ENCODE measurements around the gene PGM2. TPM values are rescaled to one million over a fixed set of nuclear protein-coding genes. Genes with fewer than 3 reads are reported as not detected.

Gene PGM2
- total RNA-seq, 2 donors from 2014 or later, result 40.2 to 41.5 TPM

GRCh38 chr4:37825968-37826294 lies 555 bp upstream of the PGM2 start:
- no peak for DNase-seq
- no peaks in the 10 kb centered on the region for H3K9me3 Mint-ChIP-seq
- no peaks in the 10 kb centered on the region for H3K27me3 Mint-ChIP-seq (ENCODE audit: low read depth)
- peak overlapping the region; percentile 88 to 94 for H3K4me3 Mint-ChIP-seq
- H3K27ac Mint-ChIP-seq, result peak overlapping the region; percentile 85
- peak in 1 of 2 donors; percentile 2 for ATAC-seq (replicated peaks in 1 of 2)
- H3K4me1 Mint-ChIP-seq (ENCODE audit: low read depth), result peaks cover 38% of the 10 kb centered on the region
- H3K36me3 Mint-ChIP-seq (ENCODE audit: insufficient read depth in 2 of 2), result peaks cover 9 to 19% of the 10 kb centered on the region in 2 donors

DNA sequence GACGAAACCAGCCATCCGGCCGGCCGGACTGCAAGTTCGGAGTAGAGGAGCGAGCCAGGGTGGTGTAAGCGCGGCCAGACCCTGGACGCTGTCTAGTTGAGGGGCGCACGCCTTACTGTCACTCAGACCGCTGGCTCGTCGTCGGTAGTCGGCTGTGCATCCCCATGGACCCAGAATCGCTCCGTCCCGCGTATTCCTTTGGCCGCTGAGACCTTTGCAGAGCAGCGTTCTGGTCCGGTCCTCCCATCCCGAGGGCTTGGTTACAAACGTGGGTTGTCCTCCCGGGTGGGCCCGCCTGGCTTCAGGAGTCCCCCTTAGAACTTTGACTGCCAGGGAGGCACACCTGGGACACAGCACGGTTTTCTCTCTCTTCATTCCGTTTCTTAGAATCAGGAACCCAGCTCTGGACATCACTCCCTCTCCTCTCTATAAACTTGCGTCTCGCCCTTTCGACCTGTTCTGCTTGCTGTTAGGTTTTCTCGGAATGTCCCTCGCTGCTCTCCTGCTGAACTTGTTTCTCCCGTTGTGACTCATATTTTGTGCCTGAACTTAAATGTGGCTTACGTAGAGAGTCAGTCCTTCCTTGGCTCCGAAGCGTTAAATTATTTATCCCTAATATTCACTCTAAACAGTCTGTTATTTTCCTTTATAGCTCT lies 672 bp downstream of the PGM2 start:
- no peaks in the 10 kb centered on the region for H3K27me3 Mint-ChIP-seq (ENCODE audit: low read depth)
- ATAC-seq (replicated peaks in 1 of 2) (peak; percentile 42 to 48), DNase-seq (peak; percentile 12 to 21)
- peak overlapping the region; percentile 95 for H3K27ac Mint-ChIP-seq
- H3K4me3 Mint-ChIP-seq, result peak overlapping the region; percentile 88 to 94
- H3K4me1 Mint-ChIP-seq (ENCODE audit: low read depth), result peaks cover 38% of the 10 kb centered on the region
- no peaks in the 10 kb centered on the region for H3K9me3 Mint-ChIP-seq
- peaks cover 13 to 28% of the 10 kb centered on the region in 2 donors for H3K36me3 Mint-ChIP-seq (ENCODE audit: insufficient read depth in 2 of 2)

DNA sequence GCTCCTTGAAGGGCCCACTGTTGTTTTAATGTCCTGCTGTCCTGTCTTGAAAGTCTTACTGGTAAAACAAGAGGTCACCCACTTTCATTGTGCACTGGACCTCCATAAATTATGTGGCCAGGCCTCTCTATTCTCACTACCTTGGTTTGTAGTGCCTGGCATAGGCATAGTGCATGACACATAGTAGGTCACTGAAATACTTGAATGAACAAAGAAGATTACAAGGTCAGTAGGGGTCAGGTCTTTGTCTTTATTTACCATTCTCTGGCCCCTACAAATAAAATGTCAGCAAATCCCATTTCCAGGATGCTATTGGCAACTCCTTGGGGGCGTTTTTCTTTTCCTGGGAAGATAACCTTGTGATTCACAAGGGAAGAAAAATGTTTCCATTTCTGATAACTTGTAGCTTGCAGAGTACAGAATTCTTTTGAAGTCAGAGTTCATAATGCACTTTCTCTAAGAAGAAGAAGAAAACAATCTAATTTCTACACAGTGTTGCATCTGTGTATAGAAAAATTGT lies 1.4 kb downstream of the PGM2 start:
- Mint-ChIP-seq H3K4me1 (ENCODE audit: low read depth) (peaks cover 38% of the 10 kb centered on the region), H3K27me3 (ENCODE audit: low read depth) (no peaks in the 10 kb centered on the region), H3K9me3 (no peaks in the 10 kb centered on the region), H3K36me3 (ENCODE audit: insufficient read depth in 2 of 2) (peaks cover 13 to 28% of the 10 kb centered on the region in 2 donors), H3K27ac (peak overlapping the region; percentile 95), H3K4me3 (peak overlapping the region; percentile 88 to 94)
- DNase-seq (no peak), ATAC-seq (replicated peaks in 1 of 2) (no peak)

DNA sequence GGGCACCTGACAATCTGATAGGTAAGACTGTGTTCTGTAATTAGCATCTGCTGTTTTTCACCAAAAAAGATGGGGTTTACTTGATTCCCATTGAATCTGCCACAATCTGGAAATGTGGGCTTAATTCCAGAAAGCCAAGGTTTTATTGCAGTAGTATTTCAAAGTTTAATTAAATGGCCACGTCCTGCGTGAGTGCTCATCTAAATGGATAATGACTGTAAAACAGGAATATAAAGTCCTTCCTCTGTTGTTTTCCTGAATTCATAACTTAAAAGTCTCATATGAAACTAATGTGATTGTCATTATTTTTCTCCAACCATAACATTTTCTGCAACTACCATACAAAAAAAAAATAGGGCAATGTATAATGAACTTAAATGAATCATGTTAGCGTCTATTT lies 2.4 kb downstream of the PGM2 start:
- H3K4me1 Mint-ChIP-seq (ENCODE audit: low read depth), result peaks cover 38% of the 10 kb centered on the region
- H3K27ac Mint-ChIP-seq, result no peak overlapping the region
- DNase-seq, result no peak
- H3K36me3 Mint-ChIP-seq (ENCODE audit: insufficient read depth in 2 of 2), result peaks cover 13 to 28% of the 10 kb centered on the region in 2 donors
- ATAC-seq (replicated peaks in 1 of 2), result no peak
- H3K4me3 Mint-ChIP-seq, result peak overlapping the region in 1 of 2 donors; percentile 53
- H3K27me3 Mint-ChIP-seq (ENCODE audit: low read depth), result no peaks in the 10 kb centered on the region
- H3K9me3 Mint-ChIP-seq, result no peaks in the 10 kb centered on the region

GRCh38 chr4:37830640-37831039 lies 4.2 kb downstream of the PGM2 start:
- H3K9me3 Mint-ChIP-seq, result no peaks in the 10 kb centered on the region
- H3K4me3 Mint-ChIP-seq, result no peak overlapping the region
- ATAC-seq (replicated peaks in 1 of 2) (no peak), DNase-seq (no peak)
- no peaks in the 10 kb centered on the region for H3K27me3 Mint-ChIP-seq (ENCODE audit: low read depth)
- no peak overlapping the region for H3K27ac Mint-ChIP-seq
- peaks cover 29% of the 10 kb centered on the region for H3K4me1 Mint-ChIP-seq (ENCODE audit: low read depth)
- H3K36me3 Mint-ChIP-seq (ENCODE audit: insufficient read depth in 2 of 2), result peaks cover 13 to 33% of the 10 kb centered on the region in 2 donors

DNA sequence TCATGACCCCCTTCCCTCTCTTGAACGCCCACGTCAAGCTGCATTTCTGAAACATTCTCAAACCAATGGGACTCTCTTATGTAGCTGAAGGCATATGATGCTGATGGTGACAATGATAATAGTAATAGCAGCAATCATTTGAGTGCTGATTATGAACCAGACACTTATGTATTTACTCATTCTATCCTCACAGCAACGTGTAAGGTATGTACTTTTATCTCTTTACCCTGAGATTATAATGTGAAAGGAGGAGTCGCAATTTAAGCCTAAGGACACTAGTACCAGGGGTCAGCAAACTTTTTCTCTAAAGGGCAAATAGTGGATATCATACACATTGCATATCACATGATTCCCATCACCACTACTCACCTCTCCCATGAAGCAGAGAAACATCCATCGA lies 8.5 kb downstream of the PGM2 start:
- Mint-ChIP-seq H3K4me3 (no peak overlapping the region), H3K9me3 (no peaks in the 10 kb centered on the region), H3K27me3 (ENCODE audit: low read depth) (no peaks in the 10 kb centered on the region), H3K27ac (no peak overlapping the region), H3K4me1 (ENCODE audit: low read depth) (peaks cover 23% of the 10 kb centered on the region), H3K36me3 (ENCODE audit: insufficient read depth in 2 of 2) (peaks cover 13 to 28% of the 10 kb centered on the region in 2 donors)
- DNase-seq (no peak), ATAC-seq (replicated peaks in 1 of 2) (no peak)

DNA sequence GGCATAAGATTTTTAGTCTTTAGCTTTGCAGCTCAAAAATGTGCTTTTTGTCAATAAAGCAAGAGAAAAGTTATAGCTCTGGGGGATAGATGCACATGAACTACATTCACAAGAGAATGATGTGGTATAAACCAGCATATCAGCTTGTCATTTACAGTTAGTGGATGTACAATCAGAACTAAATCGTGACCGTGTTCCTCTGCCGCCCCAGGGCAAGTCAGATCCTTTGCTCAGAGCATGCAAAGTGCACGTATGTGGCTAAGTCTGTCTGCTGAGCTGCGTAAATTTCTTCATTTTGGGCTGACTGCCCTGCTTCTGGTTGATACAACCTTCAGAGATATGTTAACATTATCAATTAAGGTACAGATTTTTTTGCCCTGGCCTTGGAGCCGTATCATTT lies 9.3 kb downstream of the PGM2 start:
- Mint-ChIP-seq H3K4me3 (no peak overlapping the region), H3K27me3 (ENCODE audit: low read depth) (no peaks in the 10 kb centered on the region), H3K9me3 (no peaks in the 10 kb centered on the region), H3K36me3 (ENCODE audit: insufficient read depth in 2 of 2) (peaks cover 6 to 21% of the 10 kb centered on the region in 2 donors), H3K27ac (no peak overlapping the region), H3K4me1 (ENCODE audit: low read depth) (peaks cover 23% of the 10 kb centered on the region)
- no peak for ATAC-seq (replicated peaks in 1 of 2)
- DNase-seq, result no peak

DNA sequence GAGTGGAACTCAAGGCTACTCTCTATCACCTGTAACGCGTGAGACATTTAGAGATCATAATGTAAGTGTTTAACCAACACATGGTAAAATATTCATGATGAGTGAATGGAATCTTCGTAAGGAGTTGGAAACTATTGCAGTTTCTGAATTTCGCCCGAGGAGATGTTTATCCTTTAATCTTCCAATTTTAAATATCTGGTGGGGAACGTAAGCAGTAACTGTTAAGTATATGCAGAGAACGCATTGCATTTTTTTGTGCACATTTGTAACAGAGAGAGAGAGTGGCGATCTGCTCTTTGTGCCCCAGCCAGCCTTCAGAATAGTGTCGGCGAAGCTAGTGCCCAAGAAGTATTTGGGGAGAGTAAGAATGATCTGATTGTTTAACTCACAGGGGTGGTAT lies 9.8 kb downstream of the PGM2 start:
- Mint-ChIP-seq H3K9me3 (no peaks in the 10 kb centered on the region), H3K4me3 (no peak overlapping the region), H3K27ac (peak overlapping the region; percentile 48), H3K4me1 (ENCODE audit: low read depth) (peaks cover 23% of the 10 kb centered on the region), H3K27me3 (ENCODE audit: low read depth) (no peaks in the 10 kb centered on the region), H3K36me3 (ENCODE audit: insufficient read depth in 2 of 2) (peaks cover 6 to 18% of the 10 kb centered on the region in 2 donors)
- ATAC-seq (replicated peaks in 1 of 2) (no peak), DNase-seq (no peak)

GRCh38 chr4:37836838-37837440 lies 10.5 kb downstream of the PGM2 start:
- Mint-ChIP-seq H3K27ac (peak overlapping the region; percentile 48), H3K4me1 (ENCODE audit: low read depth) (peaks cover 27% of the 10 kb centered on the region), H3K9me3 (no peaks in the 10 kb centered on the region), H3K36me3 (ENCODE audit: insufficient read depth in 2 of 2) (peaks cover 5 to 17% of the 10 kb centered on the region in 2 donors), H3K4me3 (no peak overlapping the region), H3K27me3 (ENCODE audit: low read depth) (no peaks in the 10 kb centered on the region)
- peak; percentile 20 to 21 for ATAC-seq (replicated peaks in 1 of 2)
- DNase-seq, result no peak

DNA sequence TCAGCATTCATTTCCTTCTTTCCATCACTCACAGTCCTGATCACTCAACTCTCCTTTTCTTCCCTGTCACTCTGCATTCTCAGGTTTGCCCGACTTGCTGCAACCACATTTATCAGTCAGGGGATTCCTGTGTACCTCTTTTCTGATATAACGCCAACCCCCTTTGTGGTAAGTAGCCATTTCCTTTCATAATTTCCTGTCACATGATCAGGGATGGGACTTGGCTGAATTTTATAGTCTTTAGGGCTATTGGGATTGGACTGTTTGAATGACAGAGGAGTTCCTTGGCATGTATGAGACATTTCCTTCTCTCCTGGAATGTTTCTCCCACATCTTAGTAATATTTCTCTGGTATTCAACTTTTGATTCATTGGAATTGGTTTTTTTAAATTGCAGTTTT lies 11.0 kb downstream of the PGM2 start:
- Mint-ChIP-seq H3K4me1 (ENCODE audit: low read depth) (peaks cover 27% of the 10 kb centered on the region), H3K36me3 (ENCODE audit: insufficient read depth in 2 of 2) (peaks cover 5 to 16% of the 10 kb centered on the region in 2 donors), H3K4me3 (no peak overlapping the region), H3K27ac (peak overlapping the region; percentile 6), H3K9me3 (no peaks in the 10 kb centered on the region), H3K27me3 (ENCODE audit: low read depth) (no peaks in the 10 kb centered on the region)
- no peak for DNase-seq
- ATAC-seq (replicated peaks in 1 of 2), result peak; percentile 13 to 15

- DNase-seq (no peak), ATAC-seq (replicated peaks in 1 of 2) (no peak)
- Mint-ChIP-seq H3K36me3 (ENCODE audit: insufficient read depth in 2 of 2) (peaks cover 8 to 21% of the 10 kb centered on the region in 2 donors), H3K9me3 (no peaks in the 10 kb centered on the region), H3K27me3 (ENCODE audit: low read depth) (no peaks in the 10 kb centered on the region), H3K4me1 (ENCODE audit: low read depth) (peaks cover 27% of the 10 kb centered on the region), H3K27ac (no peak overlapping the region), H3K4me3 (no peak overlapping the region)
Measured at GRCh38 chr4:37839426-37839825, 12.9 kb downstream of the PGM2 start.

- ATAC-seq (replicated peaks in 1 of 2), result no peak
- H3K4me1 Mint-ChIP-seq (ENCODE audit: low read depth), result peaks cover 4% of the 10 kb centered on the region
- no peaks in the 10 kb centered on the region for H3K9me3 Mint-ChIP-seq
- peaks cover 8 to 15% of the 10 kb centered on the region in 2 donors for H3K36me3 Mint-ChIP-seq (ENCODE audit: insufficient read depth in 2 of 2)
- no peak overlapping the region for H3K27ac Mint-ChIP-seq
- no peaks in the 10 kb centered on the region for H3K27me3 Mint-ChIP-seq (ENCODE audit: low read depth)
- DNase-seq, result no peak
- H3K4me3 Mint-ChIP-seq, result no peak overlapping the region
Measured at GRCh38 chr4:37844204-37844603, 17.7 kb downstream of the PGM2 start.

DNA sequence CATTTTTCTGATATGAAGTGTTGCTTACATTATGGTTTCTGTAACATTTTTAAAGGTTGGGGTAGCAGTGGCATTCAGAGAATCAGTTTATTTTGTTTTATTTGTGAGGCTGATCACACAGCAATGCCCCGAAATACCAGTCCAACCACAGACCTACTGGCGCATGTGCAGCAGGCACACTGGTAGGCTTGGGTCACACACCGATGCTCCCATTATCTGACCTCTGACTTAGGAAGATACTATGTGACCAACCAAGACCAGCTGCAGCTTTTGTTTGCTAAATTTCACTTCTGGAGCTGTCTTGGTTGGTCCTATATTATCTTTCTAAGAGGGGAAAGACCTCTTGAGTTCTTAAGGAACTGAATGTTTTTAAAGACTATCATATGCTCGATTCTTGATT lies 18.7 kb downstream of the PGM2 start:
- DNase-seq (no peak), ATAC-seq (replicated peaks in 1 of 2) (no peak)
- H3K9me3 Mint-ChIP-seq, result no peaks in the 10 kb centered on the region
- H3K36me3 Mint-ChIP-seq (ENCODE audit: insufficient read depth in 2 of 2), result peaks cover 5 to 14% of the 10 kb centered on the region in 2 donors
- H3K27me3 Mint-ChIP-seq (ENCODE audit: low read depth), result no peaks in the 10 kb centered on the region
- peaks cover 4% of the 10 kb centered on the region for H3K4me1 Mint-ChIP-seq (ENCODE audit: low read depth)
- no peak overlapping the region for H3K4me3 Mint-ChIP-seq
- H3K27ac Mint-ChIP-seq, result no peak overlapping the region

Measured in activated T-cell treated with anti-CD3 and anti-CD28 coated beads, Interleukin-2, amount 50 U/mL, for 72 hours (primary cell).